Fibroblast of skin of left biceps (primary cell): Measurements from ENCODE around the gene KLHL2.

ENCODE experiments used
- DNase-seq, 2 experiments: peaks; one replicate each; pipeline ENCODE4 v3.0.0-alpha.2; 2013; ENCODE audit warnings: low read depth in 2 of 2

The KLHL2 gene

DNA sequence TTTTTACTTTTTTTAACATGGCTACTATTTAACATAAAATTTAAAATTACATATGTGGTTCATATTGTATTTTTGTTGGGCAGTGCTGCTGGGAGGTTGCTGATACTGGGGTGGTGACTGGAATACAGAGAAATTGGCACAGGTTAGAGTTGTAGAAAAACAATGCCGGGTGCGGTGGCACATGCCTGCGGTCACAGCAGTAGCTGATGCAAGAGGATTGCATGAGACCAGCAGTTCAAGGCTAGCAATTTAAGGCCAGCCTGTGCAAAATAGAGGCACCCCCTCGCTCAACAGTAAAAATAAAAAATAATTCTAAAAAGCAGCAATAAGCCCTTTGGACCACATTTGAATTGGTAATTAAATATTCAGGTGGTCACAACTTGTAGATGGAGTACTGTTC, 159.7 kb downstream of the KLHL2 start:
- no peak for DNase-seq

DNA sequence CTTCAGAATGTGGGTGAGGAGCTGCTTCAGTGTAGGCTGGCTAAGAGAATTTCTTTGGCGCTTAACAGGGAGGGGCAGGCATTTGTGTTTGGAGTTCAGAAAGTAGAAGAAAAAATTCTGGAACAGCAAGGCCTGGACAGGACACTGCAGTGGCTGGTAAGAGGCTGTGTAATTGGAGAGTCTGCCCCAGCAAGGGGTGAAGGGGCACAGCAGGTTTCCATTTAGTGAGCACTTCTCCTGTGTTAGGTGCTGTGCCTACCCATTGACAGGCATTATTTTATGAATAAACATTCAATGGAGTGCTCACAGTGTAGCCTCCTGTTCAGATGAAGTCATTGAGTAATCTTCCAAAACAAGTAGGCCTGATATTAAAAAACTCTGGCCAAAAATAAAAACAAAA, 160.8 kb downstream of the KLHL2 start:
- DNase-seq, result no peak

DNA sequence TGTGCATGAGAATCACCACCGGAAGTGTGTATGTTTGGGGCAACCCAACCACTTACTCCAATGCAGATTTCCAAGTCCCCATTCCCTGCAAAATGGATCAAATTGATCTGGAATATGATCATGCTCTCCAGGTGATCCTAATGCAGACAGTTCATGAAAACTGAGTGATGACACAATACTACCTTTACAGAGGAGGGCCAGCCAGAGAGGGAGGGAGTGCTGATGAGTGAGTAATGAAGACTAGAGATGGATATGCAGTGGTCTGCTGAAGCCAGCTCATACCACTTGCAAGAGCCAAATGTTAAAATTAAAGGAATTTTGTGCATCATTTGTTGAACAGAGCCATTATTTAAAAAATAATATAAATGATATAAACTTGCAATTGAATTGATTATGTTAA, 161.2 kb downstream of the KLHL2 start:
- DNase-seq, result no peak

DNA sequence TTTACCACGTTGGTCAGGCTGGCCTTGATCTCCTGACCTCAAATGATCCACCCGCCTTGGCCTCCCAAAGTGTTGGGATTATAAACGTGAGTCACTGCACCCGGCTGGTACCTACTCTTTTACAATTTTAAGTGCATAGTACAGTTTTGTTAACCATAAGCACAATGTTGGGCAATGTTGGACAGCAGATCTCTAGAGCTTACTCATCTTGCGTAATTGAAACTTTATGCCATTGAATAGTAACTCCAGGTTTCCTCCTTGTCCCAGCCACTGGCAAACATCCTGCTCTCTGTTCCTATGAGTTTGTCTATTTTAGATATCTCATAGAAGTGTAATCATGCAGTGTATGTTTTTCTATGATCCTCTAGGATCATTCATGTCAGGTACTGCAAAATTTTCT, 162.2 kb downstream of the KLHL2 start:
- no peak for DNase-seq

DNA sequence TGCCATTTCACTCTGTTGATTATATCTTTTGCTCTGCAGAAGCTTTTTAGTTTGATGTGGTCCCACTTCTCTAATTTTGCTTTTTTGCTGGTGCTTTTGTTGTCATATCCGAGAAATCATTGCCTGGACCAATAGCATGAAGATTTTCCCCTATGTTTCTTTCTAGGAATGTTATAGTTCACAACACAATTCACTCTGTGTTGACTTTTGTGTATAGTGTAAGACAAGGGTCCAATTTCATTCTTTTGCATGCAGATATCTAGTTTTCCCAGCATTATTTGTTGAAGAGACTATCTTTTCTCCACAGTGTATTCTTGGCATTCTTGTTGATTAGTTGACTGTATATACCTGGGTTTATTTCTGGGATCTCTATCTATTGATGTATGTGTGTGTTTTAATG, 163.2 kb downstream of the KLHL2 start:
- no peak for DNase-seq
